Measurements from ENCODE around the gene NCAM2.

The NCAM2 gene

DNA sequence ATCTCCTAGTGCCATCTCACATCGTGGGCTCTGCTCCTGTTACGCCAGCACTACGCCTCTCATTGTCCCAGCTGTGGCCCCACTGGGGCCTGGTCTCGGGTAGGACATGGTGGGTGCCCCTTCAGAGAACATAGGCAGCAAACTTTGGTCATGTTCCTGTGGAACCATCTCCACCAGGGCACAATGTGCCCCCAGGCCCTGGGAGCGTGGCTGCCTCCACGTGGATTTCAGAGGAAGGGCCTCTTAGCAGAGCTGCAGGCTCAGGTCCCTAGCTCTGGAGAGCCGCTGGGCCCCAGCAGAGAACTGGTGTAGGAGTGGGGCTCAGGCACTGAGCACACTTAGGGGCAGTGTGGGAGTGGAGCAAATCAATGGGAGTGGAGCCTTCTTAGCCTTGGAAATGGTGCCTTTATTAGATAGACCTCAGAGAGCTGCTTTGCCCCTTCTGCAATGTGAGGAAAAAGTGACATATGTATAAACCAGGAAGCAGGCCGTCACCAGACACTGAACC, 460.0 kb downstream of the NCAM2 start:
- DNase-seq (ENCODE audit: low read depth) = no peak

DNA sequence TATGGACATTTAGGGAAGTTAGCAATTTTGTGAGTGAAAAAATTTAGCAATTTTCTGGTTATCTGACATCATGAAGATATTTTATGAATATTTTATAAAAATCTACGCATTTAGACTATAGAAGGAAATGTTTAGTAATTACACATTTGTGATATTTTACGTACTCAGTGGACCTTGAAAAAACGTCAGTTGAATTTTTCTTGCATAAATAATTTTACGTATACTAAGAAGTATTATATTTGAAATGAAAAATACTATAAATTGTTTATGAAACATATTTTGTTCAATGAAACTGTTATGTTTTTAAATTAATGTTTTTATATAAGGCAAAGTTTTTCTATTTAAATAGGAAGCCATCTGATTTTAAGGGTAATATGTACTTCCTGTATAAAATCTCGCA, 462.8 kb downstream of the NCAM2 start:
- no peak for DNase-seq (ENCODE audit: low read depth)

DNA sequence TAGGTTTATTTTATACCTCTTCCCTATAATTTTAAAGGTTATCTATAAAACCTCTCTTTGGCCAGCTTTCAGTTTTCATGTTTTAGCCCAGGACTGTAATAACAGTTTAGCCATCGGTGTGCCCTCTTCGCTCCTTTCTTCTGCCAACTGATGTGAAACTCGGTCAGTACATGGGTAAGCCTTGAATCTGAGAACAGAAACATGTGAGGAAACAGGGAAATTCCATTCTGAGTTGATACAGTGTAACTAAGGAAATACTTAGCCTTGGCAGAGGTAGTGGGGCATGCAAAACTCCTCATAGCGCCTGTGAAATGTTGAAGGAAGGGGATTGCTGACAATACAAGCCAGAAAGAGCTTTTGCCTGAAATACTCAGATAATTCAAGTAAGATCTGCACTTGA, 465.2 kb downstream of the NCAM2 start:
- no peak for DNase-seq (ENCODE audit: low read depth)

DNA sequence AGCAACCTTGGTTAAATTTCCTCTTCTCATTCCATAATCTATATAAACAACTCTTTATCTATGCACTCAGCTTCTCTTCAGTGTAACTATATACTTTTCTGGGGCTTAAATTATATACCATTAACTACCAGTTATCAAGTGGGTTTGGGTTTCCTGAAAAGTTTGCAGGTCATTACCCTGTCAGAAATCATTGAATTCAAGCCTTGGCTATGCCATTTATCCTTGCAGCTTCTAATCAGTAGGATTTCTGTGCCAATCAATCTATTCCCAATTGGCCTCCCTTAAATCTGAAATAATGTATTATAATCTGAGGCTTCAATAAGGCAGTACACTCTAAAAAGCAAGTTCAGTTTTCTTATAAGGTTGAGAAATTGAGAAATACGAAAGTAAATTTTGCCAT, 466.5 kb downstream of the NCAM2 start:
- DNase-seq (ENCODE audit: low read depth) = no peak

DNA sequence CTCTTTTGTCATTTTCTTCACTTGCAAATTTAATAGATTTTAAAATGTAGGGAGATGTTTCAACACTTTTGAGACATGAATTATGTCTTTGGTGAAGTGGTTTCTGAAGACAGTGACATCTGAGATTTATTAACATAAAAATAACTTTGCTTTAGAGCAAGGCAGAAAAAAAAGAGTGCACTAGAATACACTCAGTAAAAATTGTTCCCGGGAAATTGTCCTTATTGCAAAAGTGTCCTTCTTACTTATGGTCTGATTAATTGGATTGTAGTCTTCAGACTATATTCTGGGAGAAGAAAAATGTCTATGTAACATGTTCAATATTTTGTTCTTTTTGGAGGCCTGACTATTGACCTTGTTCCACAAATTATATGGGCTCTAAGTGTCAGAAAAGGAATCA, 468.5 kb downstream of the NCAM2 start:
- no peak for DNase-seq (ENCODE audit: low read depth)

DNA sequence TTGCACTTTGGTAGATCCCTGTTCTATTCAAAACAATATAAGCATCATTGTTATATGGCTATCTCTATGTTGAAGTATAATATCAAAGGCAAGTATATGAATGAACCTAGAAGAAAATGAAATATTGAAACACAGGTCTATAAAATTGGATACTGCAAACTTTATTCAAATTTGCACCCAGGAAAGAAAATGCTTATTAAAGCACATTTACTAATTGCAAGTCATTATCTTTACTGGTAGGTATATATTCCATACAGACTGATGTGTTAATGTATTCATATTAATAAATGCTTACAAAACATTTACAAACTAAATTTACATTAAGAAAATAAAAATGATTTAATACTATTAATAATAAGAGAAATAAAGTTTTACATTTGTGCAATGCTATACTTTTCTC, 469.8 kb downstream of the NCAM2 start:
- DNase-seq (ENCODE audit: low read depth) = no peak

DNA sequence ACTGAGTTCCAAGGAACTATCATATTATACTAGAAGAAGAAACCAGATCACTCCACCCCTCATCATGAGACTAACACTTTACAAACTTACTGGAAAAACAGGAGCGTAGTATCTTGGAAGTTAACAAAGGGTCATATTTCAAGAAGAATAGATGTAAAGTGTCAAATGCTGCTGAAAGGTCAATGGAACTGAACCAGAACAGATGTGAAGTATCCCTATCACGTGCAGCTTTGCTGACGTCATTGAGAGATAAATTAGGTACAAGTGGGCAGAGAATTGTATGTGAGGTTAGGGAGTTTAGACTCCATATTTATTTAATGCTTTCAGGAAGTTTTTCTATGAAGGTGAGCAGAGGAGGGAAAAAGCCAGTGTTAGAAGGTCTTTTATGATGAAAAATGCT, 483.0 kb downstream of the NCAM2 start:
- DNase-seq (ENCODE audit: low read depth) = no peak

DNA sequence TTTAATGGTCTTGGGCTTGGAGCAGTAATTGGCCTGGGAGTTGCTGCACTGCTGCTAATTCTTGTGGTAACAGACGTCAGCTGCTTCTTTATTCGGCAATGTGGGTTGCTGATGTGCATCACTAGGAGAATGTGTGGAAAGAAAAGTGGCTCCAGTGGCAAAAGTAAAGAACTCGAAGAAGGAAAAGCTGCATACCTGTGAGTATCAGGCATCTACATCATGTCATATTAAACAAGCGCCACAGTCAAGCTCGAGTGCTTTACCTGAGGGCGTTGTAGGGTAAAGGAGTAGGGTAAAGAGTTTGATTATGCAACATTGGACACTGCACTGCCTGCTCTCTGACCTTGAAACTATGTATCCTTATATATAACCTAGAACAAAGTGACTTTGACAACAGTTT, 510.6 kb downstream of the NCAM2 start:
- no peak for DNase-seq (ENCODE audit: low read depth)

DNA sequence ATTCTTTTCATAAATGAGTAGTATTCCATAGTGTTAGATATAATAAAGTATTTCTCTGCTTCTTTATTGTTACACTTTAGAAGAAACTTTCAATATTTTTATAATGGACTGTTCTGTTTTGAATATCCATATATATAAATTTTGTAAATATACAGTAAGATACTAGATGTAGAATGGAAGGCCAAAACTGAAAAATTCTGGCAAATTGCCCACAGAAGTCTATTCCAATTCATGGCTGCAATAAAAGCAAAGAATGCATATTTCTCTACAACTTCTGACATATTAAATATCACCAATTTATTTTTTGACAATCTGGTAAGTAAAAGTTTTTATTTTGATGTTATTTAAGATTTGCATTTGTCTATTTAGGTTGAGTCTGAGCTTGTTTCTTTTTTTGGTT, 532.5 kb downstream of the NCAM2 start:
- DNase-seq (ENCODE audit: low read depth) = no peak

DNA sequence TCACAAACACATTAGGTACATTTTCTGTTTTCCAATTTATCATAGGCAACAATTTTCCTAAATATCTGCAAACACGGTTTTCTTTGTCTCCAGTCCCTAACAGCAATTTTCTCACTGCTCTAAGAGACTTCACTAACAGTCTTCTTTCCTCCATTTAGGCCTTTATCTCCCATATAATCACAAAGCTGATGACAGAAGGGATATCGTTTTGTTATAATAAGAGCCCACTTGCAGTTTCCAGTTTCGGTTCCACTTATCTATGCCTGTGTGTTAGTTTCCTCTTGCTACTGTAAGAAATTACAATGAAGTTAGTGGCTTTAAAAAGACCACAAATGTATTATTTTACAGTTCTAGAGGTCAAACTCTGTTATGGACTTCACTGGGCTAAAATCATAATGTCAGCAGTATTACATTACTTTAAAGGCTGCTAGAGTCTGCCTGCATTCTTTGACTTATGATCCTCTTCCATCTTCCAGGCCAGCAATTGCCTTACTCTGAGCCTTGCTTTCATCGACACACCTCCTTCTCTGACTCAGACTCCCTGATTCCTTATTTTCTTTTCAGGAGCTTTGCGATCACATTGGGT, 549.3 kb downstream of the NCAM2 start:
- no peak for DNase-seq (ENCODE audit: low read depth)

DNA sequence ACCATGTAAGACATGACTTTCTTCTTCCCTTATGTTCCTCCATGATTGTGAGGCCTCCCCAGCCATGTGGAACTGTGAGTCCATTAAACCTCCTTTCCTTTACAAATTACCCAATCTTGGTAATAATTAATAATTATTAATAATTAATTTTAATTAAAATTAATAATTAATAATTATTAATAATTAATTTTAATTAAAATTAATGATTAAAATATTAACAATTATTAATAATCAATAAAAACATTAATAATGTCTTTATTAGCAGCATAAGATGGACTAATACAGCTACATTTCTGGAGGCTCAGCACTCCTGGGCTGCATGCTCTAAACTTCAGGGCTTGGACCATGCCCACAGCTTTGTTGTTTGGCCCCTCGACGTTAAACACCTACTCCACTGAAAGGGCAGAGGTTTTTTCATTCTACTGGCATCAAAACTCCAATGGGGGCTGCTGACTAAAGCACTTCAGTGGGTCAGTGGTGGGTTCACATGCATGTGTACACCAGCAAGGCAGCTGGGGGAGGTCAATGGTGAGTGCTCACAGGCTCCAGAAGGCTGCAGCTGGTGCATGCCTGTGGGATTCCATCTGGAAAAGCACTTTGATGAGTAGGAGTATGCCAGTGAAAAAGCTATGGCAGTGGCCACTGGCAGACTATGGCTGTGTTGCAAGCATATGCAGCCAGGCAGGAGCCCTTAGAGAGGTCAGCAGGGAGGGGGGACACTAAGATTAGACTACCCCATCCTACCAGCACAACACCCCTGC, 561.3 kb downstream of the NCAM2 start:
- no peak for DNase-seq (ENCODE audit: low read depth)

All from T follicular helper cell (primary cell).